AG08396 (cell line): ENCODE data around the gene IVNS1ABP.
"Not testable (repeated sequence)": the region's sequence is repeated elsewhere in the genome, so short reads cannot be mapped to it uniquely, and the experiment has no call there.

ENCODE experiments used
- DNase-seq: peaks from one replicate; pipeline ENCODE4 v3.0.0; 2012; ENCODE audit warnings: low spot score, mixed read lengths

IVNS1ABP gene

DNA sequence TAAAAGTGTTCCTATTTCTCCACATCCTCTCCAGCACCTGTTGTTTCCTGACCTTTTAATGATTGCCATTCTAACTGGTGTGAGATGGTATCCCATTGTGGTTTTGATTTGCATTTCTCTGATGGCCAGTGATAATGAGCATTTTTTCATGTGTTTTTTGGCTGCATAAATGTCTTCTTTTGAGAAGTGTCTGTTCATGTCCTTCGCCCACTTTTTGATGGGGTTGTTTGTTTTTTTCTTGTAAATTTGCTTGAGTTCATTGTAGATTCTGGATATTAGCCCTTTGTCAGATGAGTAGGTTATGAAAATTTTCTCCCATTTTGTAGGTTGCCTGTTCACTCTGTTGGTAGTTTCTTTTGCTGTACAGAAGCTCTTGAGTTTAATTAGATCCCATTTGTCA, 64.6 kb downstream of the IVNS1ABP start:
- DNase-seq, result not testable (repeated sequence)

DNA sequence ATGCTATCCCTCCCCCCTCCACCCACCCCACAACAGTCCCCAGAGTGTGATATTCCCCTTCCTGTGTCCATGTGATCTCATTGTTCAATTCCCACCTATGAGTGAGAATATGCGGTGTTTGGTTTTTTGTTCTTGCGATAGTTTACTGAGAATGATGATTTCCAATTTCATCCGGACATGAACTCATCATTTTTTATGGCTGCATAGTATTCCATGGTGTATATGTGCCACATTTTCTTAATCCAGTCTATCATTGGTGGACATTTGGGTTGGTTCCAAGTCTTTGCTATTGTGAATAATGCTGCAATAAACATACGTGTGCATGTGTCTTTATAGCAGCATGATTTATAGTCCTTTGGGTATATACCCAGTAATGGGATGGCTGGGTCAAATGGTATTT, 65.1 kb downstream of the IVNS1ABP start:
- not testable (repeated sequence) for DNase-seq

DNA sequence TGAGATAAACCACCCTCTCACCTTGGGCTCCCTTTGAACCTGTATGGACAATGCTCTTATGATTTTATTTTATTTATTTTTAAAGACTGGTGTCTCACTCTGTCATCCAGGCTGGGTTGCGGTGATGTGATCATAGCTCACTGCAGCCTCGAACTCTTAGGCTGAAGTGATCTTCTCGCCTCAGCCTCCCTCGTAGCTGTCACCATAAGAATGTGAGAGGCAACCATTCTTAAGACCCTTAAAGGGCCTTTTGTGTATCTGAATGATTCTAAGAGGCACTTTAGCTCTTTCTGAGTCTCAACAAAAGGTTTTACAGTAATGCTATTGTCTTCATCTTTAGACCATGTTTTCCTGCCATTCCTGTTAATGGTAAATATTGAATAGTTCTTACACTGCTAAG, 67.0 kb downstream of the IVNS1ABP start:
- DNase-seq, result no peak

DNA sequence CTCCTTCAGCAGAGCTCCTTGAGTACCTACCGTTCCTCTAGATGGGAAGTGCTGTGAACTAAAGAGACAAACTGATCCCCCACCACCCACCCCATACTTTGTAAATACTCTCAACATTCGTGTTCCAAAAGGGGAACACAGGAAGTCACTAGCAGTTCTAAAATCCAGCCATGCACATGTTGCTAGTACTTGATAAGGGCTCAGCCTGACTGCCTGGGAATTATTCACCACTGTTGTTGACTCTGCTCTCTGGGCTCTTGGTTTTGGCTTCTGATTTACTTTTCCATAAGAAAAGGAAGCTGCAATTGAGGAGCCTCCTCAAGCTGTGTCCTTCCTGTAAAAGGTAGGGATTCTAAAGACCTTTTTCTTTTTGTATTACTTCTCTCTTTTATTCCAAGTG, 67.5 kb downstream of the IVNS1ABP start:
- no peak for DNase-seq
